NCI-H446 treated with DMSO at 0.1 percent for 48 hours (cell line): ENCODE results near the gene FBLN1.
A peak's percentile ranks its signal among the peaks of the same experiment; 100 is the strongest.
"Not testable (repeated sequence)": the region's sequence is repeated elsewhere in the genome, so short reads cannot be mapped to it uniquely, and the experiment has no call there.

Source experiments
- DNase-seq: peaks from one replicate; lab custom pipeline; 2025; lab: John Stamatoyannopoulos, UW

FBLN1 gene

DNA sequence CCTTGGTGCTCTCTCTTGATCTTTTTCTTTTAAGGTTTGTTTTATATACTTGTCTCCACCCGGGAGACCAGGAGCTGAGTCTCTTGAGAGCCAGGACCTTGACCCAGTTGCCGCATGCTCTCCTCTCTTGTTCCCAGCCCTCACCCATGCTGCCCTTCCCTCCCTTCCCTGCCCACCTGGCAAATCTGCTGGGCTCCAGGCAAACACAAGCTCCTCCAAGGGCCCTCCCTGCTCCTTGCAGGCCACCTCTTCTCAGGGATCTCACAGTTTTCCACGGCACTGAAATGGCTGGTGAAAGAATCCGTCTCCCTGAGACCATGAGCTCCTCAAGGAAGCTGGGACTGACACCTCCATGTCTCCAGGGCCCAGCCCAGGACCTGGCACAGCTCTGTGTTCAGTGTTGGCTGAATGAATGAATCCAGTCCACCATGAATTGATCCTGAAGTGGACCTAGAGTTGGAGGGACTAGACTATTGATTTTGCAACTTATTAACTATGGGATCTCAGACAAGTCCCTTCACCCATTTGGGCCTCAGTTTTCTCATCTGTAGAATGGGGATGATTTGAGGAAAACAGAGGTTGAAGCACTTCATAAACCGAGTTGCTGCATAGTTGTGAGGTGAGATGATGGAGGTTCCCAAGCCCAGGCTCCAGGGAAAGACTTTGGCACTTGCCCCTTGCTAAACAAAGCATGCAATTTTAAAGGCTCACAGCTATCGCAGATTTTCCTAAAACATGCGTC lies 25.1 kb upstream of the FBLN1 start:
- no peak for DNase-seq

DNA sequence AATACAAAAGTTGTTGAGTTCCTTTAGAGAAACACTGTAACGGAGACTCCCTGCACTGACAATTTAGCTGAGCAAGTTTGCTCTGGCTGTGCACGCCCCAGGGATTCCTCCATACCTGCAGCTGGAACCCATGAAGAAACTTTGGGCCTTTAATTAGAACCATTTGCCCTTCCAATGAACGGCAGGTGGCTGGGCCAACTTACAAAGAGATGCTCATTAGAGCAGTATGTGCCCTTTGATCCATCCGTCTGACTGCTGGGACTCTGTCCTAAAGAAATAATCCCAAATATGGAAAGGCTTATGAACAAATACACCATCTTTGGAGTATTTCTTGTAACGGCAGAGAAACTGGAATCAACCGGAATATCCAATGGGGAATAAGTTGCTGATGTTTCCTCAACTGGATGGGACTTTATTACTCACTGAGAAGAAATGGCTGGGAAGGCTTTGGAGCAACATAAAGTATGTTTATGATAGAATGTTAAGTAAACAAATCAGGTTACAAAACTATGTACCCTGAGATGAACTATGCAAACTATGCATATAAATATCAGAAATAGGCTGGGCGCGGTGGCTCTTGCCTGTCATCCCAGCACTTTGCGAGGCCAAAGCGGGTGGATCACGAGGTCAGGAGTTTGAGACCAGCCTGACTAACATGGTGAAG lies 24.4 kb upstream of the FBLN1 start:
- no peak for DNase-seq

GRCh38 chr22:45480717-45481116 lies 22.0 kb upstream of the FBLN1 start:
- no peak for DNase-seq

DNA sequence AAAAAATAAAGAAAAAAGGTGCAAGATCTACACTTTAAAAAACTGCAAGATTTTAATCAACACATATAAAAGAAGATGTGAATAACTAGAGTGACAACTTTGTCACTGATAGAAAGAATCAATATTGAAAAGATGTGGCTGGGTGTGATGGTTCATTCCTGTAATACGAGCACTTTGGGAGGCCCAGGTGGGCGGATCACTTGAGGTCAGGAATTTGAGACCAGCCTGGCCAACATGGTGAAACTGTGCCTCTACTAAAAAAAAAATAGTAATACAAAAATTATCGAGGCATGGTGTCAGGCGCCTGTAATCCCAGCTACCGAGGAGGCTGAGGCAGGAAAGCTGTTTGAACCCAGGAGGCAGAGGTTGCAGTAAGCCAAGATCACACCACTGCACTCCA lies 21.0 kb upstream of the FBLN1 start:
- DNase-seq: no peak

DNA sequence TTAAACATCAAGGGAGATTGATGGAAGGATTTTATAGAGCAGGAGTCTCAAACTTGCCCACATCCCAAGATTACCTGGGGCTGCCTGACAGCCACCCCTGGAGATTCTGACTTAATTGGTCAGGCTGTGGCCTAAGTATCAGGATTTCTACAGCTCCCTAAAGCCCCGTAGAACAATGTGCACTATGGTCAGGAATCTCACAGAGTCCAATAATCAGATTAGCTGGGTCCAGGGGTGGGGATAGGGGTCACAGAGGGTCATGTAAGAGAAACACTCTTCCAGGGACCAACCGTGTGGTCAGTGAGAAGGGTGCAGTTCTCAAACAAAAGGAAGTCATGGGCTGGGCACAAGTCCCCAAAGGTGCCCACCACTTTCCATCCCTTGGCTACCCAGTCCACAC lies 20.5 kb upstream of the FBLN1 start:
- DNase-seq: no peak

- DNase-seq: no peak
These were observed 19.4 kb upstream of the FBLN1 start for GRCh38 chr22:45483319-45483718.

DNA sequence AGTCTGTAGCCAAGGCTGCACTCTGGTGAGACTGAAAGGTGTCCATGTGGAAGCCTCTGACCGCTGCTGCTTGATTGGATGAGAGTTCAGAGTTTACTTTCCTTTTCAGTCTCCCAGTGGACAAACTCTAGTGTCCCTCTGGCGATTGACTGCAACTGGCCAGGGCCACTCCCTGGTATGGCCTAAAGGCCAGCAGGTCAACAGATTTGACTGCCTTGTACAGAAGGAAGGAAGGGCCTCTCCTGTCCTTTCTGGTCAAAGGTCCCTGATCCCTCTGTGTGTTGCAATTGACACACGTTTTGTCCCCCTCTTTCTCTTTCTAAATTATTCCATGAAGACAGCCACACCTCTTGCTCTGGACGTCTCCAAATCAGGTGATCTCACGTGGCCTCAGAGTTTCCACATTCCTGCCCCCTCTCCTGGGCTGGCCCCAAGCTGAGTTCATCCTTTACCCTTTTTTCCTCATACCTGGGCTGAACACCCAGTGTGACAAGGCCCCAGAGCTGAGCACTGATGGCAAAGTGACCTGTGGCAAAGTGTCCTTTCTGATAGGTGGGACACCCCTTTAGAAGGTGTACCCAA lies 18.7 kb upstream of the FBLN1 start:
- DNase-seq: no peak

- DNase-seq: no peak
These were observed 17.9 kb upstream of the FBLN1 start for GRCh38 chr22:45484742-45485141.

GRCh38 chr22:45485261-45485660 lies 17.4 kb upstream of the FBLN1 start:
- DNase-seq: no peak

DNA sequence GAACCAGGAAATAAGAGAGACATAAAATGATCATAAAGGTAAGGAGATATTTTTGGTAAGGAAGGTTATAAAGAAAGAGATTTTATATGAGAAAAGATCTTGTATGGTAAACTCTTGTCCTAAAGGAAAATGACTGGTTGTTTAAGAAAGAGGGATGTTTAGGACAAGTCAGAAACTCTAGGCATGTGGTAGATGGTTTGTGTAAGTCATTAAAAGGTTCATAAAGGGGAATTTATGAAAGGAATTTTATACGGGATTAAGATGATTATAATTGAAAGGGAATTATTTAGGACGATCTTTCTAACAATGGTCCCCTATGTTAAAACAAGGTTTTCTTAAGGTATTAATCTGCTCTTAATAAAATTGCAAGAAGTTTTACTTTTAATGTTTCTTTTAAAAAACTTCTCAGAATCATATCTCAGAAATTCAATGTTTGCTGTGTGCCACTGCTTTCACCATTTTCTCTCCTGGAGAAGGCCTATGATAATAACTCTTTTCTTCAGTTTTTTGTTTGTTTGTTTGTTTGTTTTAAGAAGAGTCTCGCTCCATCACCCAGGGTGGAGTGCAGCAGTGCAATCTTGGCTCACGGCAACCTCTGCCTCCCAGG lies 13.8 kb upstream of the FBLN1 start:
- no peak for DNase-seq

DNA sequence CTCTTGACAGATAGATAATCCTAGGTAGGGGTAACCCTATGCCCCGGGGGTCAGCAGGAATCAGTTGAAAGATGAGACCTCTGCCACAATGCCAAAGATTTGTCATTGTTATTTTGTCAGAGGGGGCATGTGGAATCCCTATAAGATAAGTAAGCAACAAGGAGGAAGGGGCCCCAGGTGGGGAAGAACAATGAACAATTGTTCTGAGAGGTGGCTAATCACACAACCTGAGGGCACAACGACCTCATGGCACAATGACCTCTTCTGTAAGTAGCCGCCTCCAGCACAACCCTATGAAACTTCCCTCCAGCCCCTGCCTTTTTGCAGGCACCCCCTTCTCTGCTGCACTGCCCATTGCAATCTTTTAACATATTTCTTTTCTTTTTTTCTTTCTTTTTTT lies 11.8 kb upstream of the FBLN1 start:
- DNase-seq: no peak

DNA sequence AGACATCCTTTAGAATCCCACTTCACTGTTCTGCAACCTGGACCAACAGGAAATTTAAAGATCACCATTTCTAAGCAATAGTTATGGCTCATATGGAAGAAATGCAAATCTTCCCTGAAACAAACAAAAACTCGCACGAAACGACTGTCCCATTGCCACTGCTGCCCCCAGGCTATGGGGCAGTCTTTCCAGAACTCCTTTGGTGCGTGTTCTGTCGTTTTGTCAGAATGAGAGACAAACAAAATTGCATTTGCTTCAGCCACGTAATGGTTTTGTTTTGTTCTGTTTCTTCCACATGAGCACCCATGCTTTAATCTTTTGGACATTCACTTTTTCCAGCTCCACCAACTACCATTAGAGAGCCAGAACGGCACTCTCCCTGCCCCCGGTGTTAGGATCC lies 10.8 kb upstream of the FBLN1 start:
- DNase-seq: no peak

DNA sequence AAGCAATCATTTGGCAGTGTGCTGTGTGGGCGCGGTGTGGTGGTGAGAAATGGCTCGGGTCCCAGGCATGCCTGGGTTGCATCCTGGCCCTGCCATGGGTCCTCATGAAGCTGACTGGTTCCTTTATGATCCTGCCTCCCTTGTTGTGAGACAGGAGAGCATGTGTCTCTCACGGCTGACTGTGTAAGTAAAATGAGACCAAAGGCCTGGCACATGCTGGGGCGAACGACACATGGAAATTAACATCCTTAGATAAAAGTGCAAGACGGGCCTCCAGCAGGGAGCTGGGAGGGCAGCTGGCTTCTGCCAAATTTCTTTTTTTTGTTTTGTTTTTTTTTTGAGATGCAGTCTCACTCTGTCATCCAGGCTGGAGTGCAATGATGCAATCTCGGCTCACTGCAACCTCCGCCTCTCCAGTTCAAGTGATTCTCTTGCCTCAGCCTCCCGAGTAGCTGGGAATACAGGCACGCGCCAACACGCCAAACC lies 9.4 kb upstream of the FBLN1 start:
- DNase-seq: peak; percentile 81

DNA sequence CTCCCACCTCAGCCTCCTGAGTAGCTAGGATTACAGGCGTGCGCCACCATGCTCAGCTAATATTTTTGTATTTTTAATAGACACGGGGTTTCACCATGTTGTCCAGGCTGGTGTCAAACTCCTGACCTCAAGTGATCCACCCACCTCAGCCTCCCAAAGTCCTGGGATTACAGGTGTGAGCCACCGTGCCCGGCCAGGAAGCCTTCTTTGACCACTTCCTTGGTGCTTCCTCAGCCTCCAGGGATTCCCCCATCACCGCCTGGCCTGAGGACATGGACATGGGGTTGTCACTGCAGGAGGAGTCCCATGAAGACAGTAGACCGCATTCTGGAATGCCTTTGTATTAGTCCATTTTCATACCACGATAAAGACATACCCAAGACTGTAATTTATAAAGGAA lies 8.4 kb upstream of the FBLN1 start:
- not testable (repeated sequence) for DNase-seq

DNA sequence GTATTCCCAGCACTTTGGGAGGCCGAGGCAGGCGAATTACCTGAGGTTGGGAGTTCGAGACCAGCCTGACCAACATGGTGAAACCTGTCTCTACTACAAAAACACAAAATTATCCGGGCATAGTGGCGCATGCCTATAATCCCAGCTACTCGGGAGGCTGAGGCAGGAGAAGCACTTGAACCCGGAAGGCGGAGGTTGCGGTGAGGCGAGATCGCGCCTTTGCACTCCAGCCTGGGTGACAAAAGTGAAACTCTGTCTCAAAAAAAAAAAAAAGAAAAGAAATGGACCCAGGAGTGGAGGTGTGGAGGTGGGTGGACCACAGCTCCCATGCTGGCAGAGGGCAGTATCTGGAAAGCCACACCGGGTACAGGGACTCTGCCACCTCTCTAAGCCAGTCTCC lies 7.1 kb upstream of the FBLN1 start:
- not testable (repeated sequence) for DNase-seq

DNA sequence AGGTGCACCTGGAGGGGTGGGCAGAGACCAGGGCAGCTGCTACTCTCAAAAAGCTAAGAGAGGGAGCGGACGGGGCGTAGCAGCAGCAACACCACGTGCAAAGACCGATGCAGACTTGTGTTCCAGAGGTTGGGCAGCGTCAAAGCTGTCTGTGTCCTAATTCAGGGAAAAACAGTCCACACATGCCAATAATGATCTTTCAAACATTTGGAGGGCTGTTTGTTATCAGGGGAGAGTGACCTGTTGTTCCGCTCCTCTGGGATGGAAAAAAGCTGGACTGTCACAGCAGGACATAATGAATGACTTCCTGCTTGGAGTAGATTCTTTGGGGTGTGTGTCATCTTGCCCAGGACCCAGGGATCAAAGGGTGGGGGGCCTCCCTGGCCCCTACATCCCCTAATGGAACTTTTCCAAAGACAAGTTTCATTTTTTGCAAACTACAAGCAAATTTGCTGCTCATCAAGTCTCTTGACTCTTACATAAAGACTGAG lies 6.2 kb upstream of the FBLN1 start:
- no peak for DNase-seq

- no peak for DNase-seq
These were observed 5.1 kb upstream of the FBLN1 start for GRCh38 chr22:45497351-45498145.

DNA sequence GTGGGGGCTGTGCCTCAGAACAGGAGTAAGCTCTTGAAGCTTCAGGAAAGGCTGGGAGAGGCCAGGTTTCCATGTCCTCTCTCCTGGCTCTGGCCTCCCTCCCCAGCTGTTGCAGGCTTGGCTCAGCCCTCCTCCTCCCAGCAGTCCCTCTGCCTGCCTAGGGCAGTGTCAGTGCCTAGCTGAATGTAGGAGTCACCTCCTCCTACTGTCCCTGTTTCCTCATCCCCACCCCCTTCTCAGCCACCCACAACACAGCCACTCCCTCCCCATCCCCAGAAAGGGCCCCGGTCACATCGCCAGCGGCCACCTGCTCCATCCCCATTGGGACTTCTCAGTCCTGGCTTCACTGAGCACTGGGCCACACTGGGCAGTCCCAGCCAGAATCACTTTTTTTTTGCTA lies 2.9 kb upstream of the FBLN1 start:
- no peak for DNase-seq

DNA sequence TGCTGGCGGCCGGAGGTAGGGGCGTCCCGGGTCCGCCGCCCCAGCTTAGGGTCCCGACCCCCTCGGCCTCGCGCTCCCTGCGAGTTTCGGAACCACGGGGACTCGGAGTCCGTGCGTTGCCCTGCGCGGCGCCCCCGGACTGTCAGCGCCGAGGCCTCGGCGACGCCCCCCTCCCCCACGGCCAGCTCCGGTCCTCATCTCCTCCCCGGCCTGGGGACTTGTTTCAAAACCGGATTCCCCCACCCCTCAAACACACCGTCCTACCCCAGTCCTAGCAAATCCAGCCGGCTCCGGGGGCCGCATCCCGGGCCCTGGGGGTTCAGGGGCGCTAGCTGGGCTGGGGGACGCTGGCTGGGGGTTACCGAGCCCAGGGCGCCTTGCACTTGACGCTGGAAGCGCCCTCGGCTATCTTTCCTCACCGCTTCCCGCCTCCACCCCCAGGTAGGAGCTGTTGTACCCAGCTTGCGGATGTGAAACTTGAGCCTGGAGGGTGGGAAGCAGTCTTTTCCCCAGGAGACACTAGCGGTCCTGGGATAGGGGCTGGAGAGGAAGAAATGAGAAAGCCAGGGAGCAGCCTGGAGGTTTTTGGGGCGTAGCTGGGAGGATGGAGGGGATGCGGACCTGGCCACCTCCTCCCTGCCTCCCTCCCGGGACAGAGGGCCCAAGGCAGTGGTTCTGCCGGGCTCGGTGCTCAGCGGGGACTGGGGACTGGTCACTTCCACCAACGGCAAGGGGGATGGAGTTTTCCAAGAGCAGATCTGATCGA lies 550 bp downstream of the FBLN1 start:
- no peak for DNase-seq

- DNase-seq: no peak
These were observed 1.2 kb downstream of the FBLN1 start for GRCh38 chr22:45503816-45504372.
